GM12801 (cell line): ENCODE data around the gene HOXD4.

ENCODE experiments used
- TF ChIP-seq, protein P1 (sequence below): IDR thresholded peaks from one replicate; pipeline ENCODE4 v1.5.1; 2011; ENCODE audit warnings: control low read depth; ENCODE audit not compliant: insufficient read length; ENCODE audit errors: extremely low read depth

HOXD4 gene

DNA sequence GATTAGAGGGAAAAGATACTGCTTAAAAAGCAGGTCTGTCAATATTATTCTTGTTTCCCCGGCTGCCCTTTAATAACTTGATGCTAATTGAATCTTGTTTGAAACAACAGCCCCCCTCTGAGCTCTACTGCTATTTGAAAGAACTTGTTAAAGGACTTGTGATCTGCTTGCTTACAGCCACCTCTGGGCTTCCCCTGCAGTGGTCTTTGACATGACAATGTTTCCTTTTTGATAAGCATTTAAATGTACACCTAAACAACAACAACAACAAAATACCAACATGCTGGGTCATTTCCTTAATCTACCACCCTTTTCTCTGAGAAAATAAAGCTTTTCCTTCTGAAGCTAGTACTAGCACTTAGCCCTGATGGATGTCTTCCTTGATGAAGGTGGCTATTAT lies 41.0 kb downstream of the HOXD4 start:
- TF ChIP-seq, protein P1, sequence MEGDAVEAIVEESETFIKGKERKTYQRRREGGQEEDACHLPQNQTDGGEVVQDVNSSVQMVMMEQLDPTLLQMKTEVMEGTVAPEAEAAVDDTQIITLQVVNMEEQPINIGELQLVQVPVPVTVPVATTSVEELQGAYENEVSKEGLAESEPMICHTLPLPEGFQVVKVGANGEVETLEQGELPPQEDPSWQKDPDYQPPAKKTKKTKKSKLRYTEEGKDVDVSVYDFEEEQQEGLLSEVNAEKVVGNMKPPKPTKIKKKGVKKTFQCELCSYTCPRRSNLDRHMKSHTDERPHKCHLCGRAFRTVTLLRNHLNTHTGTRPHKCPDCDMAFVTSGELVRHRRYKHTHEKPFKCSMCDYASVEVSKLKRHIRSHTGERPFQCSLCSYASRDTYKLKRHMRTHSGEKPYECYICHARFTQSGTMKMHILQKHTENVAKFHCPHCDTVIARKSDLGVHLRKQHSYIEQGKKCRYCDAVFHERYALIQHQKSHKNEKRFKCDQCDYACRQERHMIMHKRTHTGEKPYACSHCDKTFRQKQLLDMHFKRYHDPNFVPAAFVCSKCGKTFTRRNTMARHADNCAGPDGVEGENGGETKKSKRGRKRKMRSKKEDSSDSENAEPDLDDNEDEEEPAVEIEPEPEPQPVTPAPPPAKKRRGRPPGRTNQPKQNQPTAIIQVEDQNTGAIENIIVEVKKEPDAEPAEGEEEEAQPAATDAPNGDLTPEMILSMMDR = no peak

DNA sequence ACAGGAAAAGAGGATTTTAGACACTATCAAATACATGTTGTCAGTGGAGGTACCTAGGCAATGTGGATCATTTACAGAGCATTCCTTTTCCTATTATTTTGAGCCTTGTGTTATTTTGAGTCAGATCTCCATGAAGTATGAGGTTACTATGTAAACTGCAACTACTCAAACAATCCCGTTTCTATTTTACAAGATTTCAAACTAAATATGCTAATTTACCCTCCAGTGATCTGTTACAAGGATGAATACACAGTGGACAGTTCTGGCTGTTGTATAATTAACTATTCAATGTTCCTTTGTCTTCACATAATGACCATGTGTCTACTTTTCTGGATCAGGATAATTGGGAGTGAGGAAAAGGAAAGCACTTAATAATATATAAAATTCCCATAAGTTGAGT lies 41.7 kb downstream of the HOXD4 start:
- TF ChIP-seq, protein P1 = no peak

DNA sequence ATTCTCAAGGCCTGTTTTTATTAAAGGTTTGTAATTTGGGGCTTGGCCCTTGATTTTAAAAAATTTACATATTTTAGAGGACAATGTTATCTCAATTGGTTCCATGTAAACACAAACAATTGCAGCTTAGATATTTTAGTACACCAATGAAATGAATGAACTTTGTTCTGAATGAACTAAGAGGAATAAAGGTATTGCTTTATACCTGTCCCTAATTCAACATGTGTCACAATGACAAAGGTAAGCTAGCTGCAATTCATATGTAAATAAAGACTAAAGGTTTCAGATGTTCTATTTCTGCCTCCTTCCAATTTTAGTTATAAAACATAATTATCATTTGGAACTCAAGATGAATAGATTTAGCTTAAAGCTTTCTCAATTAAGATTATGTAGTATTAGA lies 48.6 kb downstream of the HOXD4 start:
- TF ChIP-seq, protein P1 = no peak

DNA sequence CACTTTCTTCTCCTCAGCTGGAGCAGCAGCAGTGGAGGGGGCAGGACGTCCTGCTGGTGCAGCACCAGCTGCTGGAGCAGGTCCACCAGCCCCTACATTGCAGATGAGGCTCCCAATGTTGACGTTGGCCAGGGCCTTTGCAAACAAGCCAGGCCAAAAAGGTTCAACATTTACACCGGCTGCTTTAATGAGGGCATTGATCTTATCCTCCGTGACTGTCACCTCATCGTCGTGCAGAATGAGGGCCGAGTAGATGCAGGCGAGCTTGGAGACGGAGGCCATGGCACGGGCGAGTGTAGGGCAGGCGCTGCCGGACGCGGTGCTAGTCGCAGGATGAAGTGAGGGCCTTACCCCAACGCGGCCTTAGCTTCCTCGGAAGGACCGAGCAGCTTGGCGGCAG lies 49.6 kb downstream of the HOXD4 start:
- TF ChIP-seq, protein P1 = no peak

DNA sequence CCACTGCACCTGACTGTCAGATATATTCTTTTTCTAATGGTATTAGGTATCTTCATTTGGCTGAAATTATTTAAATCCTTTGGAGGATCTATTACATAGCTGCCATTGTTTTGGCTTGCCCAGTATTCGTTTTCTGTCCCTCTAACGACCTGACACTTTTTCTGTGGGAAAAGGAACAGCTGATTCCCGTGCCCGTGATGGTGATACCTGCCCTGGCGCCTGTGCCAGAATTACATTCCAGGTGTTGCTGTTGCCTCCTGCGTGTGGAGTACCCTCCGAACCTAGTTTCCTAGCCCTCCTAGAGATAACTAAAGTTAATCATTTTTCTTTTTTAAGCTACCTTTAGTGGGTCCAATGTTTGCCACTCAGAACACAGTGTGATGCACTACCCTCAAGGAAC lies 51.1 kb downstream of the HOXD4 start:
- TF ChIP-seq, protein P1 = no peak
